Lower leg skin (tissue), 3 donors: Measurements from ENCODE around the gene ADGRV1.

Source experiments
- CTCF ChIP-seq, 3 donors: fragments of 450-650 bp; IDR thresholded peaks; one replicate each; pipeline ENCODE4 v1.5.1; 2016; ENCODE audit warnings: antibody characterized with exemption in 3 of 3, mild to moderate bottlenecking in 3 of 3, moderate library complexity in 2 of 3
- POLR2A ChIP-seq, 2 donors: fragments of 450-650 bp; IDR thresholded peaks; one replicate each; pipeline ENCODE4 v1.6.1; 2016 to 2017; ENCODE audit warnings: antibody characterized with exemption in 2 of 2, mild to moderate bottlenecking in 1 of 2, moderate library complexity in 1 of 2

DNA sequence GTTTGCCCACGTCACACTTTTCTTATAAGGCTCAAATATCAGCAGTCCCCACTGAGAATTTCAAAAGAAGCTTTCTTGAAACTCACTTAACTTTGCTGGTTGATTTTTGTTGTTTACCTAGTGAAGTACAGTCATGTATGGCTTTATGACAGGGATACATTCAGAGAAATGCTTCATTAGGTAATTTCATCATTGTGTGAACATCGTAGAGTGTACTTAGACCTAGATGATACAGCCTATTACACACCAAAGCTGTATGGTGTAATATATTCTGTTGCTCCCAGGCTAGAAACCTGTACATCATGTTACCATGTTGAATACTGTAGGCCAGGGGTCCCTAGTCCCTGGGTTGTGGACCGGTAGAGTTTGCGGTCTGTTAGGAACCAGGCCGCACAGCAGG, 647.5 kb downstream of the ADGRV1 start:
- no peak for TF ChIP-seq CTCF (IDR thresholded peaks at IDR 0.05)
- TF ChIP-seq POLR2A (IDR thresholded peaks at IDR 0.05): no peak
